CD4-positive, alpha-beta T cell treated with Interleukin-10 for 1 hour (primary cell): ENCODE data around the gene REXO4.
A peak's percentile ranks its signal among the peaks of the same experiment; 100 is the strongest.

Experiments
- DNase-seq: peaks from one replicate; pipeline ENCODE4 v3.0.0-alpha.2; 2020

REXO4 gene

DNA sequence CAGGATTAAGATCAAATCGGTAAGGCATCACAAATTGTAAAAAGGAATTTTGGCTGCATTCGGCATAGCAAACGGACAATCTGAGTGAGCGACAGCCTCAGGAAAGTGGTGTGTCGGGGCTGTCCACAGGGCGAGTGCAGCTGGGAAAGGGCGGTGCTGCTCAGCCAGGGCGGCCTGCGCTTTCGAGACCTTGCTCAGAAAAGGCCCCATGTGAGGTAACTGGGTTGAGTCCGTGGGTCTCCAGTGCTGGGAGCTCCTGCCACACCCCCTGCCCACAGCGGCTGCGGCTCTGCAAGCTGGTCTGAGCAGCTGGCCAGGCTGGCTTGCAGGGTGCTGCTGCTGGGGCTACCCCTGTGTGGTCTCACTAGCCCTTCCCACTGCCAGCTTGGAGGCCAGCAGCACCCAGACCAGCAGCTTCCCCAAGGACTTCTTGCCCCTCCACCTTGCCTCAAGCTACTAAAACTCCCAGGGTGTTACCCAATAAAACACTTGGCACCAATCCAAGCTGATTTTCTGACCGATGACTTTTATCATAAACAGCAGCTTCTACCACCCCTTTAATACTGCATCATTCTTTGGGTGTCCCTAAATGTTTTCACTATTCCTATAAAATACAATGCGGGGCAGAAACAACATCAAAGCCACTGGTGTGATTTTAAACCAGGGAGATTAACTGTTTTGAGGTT is 55.3 kb downstream of the REXO4 start:
- no peak for DNase-seq

DNA sequence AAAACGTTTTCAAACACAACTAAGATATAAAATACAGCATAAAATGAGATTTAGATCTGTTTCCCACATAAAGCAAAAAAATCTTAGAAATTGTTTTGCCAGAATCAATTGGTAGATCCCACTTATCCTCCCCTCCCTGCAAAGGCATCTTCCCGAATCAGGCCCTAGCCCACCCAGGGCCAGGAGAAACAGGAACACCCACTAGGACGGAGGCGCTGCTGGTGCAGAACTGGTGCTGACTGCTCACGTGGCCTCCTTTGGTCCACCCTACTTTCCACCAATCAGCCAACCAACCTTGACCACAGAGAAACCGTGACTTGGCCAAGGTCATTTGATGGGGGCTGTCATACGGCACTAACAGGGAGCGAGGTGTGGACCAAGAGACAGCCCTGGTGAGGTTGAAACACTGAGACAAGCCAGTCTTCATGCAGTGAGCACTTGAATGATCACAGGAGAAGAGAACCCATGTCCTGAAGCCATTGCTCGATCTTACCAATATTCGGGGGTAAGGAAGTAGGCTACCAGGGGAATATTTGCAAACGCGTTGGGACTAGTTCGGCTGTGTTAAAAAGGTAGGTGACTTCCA is 56.2 kb downstream of the REXO4 start:
- no peak for DNase-seq

DNA sequence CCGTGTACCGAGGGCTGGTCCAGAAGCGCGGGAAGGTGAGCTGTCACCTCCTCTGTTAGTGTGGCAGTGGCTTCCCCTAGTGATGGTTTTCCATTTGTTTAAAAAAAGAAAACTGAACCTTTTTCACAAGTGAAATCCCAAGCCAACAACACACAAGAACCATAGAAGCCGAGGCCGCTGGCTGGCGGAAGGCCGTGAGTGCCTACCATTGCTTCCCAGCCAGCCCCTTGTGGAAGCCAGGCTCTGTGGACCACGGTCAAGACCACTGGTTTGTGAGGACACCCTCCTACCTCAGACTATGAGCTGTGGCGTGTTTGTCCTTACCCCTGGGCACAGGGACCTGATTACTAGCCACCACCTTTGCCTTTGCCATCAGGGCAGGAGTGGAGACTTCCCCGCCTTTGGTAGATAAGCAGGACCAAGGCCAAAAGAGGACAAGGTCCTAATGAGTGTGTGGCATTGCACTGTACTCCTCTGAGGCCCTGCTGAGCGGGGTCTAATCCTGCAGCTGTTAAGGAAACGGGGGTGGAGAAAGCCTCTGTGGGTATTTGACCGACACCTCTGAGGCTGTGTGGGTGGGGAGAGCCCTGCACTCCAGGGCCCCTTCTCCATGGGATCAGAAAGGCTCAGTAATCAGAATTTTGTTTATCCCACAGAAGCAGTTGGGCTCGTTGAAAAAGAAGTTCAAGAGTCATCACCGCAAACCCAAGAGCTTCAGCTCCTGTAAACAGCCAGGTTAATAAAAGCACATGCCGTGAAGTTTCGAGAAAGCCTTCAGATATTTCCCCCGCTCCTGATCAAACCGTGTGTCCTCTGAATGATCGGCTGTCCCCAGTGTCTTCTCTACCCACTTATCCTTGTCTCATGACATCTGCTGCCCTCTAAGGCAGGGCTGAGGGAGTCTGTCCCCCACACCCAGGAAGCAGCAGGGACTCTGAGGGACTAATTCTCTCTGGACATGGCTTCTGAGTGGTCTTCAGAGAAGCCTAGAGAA is 57.1 kb downstream of the REXO4 start:
- no peak for DNase-seq

DNA sequence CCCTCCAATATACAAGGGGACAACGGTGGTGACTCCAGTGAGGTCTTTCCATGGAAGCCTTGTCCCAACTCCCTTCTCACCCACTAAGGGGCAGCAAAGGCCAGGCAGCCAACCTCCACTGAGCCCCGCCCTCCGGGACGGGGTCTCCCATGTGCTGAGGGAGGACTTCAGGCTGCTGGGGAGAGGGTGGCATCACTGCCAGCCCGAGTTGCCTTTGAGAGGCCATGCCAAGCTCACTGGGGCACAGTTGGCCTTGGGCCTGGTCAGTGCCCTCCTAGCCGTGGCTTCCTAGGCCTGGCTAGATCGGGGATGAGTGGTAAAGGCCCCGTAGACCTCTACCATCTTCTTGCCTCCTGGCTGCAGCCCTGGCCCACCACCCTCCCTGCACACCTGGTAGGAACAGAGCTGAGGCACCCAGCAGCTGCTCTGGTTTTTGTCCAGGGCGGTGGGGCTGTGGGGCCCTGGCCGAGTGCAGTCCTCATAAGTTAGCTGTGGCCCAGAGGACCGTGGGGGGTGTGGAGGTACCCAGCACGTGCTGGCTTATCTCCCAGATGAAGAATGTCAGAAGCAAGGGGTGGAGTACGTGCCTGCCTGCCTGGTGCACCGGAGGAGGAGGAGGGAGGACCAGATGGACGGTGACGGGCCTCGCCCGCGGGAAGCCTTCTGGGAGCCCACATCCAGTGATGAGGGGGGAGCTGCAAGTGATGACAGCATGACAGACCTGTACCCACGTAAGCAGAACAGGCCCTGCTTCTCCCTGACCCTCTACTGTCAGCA is 58.2 kb downstream of the REXO4 start:
- no peak for DNase-seq

DNA sequence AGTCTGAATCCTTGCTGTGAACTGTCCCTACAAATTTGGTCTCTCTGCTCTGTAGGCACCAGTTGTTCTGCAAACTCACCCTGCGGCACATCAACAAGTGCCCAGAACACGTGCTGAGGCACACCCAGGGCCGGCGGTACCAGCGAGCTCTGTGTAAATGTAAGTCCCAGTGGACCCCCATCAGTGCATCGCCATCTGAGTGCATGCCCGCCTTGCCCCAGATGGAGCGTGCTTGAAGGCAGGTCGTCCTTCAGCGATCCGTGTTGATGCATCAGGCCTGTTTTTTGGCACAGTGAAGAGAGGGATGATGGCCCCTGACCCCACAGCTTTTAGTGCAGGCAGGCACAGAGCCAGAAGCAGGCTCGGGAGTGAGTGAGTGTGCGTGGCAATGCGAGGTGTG is 60.2 kb downstream of the REXO4 start:
- no peak for DNase-seq

DNA sequence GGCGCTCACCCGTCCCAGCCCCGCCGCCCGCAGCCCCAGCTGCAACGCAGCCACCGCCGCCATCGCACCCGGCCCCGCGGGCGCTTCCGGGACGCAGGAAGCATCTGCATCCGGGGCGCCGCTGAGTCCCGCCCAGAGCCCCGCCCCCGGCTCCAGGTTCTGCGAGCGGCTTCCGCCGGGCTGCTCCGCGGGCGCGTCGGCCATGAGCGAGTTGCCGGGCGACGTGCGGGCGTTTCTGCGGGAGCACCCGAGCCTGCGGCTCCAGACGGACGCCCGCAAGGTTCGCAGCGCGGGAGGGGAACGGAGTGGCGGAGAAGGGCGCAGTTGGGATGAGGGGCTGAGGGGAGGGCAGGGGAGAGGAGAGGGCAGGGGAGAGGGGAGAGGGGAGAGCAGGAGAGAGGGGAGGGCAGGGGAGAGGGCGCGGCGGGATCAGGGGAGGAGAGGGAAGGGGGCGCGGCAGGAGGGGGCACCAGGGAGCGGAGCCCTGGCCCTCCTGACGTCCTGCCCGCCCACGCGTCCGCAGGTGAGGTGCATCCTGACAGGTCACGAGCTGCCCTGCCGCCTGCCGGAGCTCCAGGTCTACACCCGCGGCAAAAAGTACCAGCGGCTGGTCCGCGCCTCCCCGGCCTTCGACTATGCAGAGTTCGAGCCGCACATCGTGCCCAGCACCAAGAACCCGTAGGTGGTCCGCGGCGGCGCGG is 61.3 kb downstream of the REXO4 start, which contains the start of the genes SURF1 and SURF2:
Gene SURF1 (minus strand): TSS at position 97 of the 701 bp plus-strand sequence. CDS start 34 bp downstream, at position 63.
Gene SURF2 (plus strand): TSS at position 160 of the 701 bp plus-strand sequence. CDS start 43 bp downstream, at position 203.
- peak; percentile 90 for DNase-seq
